ENCODE results near the gene TTYH1.
"Not testable (repeated sequence)": the region's sequence is repeated elsewhere in the genome, so short reads cannot be mapped to it uniquely, and the experiment has no call there.

The TTYH1 gene

DNA sequence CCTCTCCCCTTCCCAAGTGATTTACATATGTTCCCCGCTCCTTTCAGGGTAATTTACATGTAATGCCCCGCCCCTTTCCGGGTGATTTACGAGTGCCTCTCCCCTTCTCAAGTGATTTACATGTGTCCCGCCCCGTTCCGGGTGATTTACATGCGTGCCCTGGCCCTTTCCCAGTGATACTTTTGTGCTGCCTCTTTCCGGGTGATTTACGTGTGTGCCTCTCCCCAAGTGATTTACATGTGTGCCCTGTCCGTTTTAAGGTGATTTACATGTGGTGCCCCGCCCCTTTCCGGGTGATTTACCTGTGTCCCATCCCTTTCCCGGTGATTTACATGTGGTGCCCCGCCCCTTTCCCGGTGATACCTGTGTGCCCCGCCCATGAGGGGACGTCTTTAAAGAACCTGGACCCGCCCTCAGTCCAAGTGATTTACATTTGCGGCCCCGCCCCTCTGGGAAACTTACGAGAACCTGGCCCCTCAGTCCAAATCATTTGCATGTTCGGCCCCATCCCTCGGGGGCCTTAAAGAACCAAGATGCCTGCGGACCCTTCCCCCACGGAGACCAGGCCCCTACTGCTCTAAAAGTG, 48.9 kb downstream of the TTYH1 start:
- TF ChIP-seq, protein P1, sequence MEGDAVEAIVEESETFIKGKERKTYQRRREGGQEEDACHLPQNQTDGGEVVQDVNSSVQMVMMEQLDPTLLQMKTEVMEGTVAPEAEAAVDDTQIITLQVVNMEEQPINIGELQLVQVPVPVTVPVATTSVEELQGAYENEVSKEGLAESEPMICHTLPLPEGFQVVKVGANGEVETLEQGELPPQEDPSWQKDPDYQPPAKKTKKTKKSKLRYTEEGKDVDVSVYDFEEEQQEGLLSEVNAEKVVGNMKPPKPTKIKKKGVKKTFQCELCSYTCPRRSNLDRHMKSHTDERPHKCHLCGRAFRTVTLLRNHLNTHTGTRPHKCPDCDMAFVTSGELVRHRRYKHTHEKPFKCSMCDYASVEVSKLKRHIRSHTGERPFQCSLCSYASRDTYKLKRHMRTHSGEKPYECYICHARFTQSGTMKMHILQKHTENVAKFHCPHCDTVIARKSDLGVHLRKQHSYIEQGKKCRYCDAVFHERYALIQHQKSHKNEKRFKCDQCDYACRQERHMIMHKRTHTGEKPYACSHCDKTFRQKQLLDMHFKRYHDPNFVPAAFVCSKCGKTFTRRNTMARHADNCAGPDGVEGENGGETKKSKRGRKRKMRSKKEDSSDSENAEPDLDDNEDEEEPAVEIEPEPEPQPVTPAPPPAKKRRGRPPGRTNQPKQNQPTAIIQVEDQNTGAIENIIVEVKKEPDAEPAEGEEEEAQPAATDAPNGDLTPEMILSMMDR (IDR thresholded peaks at IDR 0.05; ENCODE audit: low read depth, low read length): no peak
- DNase-seq (ENCODE audit: extremely low read depth, low read depth): no peak

GRCh38 chr19:54464630-54465425, 49.6 kb downstream of the TTYH1 start:
- DNase-seq (ENCODE audit: extremely low read depth, low read depth): no peak
- TF ChIP-seq, protein P1 (IDR thresholded peaks at IDR 0.05; ENCODE audit: low read depth, low read length): no peak

DNA sequence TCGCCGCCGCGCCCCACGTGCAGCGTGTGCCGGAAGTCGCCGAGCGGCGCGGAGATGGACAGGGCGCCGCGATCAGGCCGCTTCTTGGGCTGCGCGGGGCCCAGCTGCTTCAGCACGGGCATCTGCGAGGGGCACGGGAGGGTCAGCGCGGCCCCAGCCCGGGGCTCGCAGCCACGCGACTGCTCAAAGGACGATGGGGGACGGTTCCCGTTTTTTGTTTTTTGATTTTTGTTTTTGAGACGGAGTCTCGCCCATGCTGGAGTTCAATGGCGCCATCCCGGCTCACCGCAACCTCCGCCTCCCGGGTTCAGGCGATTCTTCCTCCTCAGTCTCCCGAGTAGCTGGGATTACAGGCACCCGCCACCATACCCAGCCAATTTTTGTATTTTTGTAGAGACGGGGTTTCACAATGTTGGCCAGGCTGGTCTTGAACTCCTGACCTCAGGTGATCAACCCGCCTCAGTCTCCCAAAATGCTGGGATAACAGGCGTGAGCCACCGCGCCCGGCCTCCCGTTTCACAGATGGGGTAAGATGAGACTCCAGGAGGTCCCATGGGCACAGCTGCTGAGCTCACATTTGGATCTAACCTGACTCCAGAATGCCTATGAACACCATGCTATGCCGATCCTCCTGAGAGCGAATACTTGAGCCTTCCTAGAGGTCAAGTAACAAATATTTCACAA, 50.3 kb downstream of the TTYH1 start:
- no peak for DNase-seq (ENCODE audit: extremely low read depth, low read depth)
- TF ChIP-seq, protein P1 (IDR thresholded peaks at IDR 0.05; ENCODE audit: low read depth, low read length): no peak

DNA sequence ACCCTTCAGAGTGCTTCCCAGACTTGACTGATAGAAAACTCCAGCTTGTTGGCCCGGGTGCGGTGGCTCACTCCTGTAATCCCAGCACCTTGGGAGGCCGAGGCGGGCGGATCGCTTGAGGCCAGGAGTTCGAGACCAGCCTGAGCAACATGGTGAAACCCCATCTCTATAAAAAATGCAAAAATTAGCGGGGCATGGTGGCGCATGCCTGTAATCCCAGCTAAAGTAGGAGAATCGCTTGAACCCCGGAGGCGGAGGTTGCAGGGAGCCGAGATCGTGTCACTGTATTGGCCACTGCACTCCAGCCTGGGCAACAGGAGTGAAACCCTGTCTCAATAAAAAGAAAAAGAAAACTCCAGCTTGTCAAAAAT, 50.8 kb downstream of the TTYH1 start:
- DNase-seq (ENCODE audit: extremely low read depth, low read depth): not testable (repeated sequence)

- no peak for DNase-seq (ENCODE audit: extremely low read depth, low read depth)
- TF ChIP-seq, protein P1 (IDR thresholded peaks at IDR 0.05; ENCODE audit: low read depth, low read length): no peak
Measured at GRCh38 chr19:54469496-54469934, 54.3 kb downstream of the TTYH1 start.

DNA sequence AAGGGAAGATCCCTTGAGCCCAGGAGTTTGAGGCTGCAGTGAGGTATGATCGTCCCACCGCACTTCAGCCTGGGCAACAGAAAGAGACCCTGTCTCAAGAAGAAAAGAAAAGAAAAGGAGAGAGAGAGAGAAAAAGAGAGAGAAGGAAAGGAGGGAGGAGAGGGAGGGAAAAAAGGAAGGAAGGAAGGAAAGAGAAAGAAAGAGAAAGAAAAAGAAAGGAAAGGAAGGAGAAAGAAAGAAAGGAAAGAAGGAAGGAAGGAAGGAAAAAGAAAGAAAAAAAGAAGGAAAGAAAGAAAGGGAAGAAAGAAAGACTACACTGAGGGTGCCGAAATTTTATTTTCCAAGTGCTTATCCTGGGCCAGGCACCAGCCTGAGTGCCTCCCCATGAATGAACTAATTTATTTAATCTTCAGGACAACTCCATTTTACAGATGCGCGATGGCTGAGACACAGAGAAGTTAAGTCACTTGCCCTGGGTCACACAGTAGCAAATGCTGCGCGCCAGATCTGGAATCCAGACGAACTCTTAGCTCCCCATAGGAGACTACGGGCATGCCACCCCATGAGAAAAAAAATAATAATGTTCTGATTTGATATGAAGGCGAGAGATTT, 55.1 kb downstream of the TTYH1 start:
- TF ChIP-seq, protein P1 (IDR thresholded peaks at IDR 0.05; ENCODE audit: low read depth, low read length): no peak
- no peak for DNase-seq (ENCODE audit: extremely low read depth, low read depth)

- TF ChIP-seq, protein P1 (IDR thresholded peaks at IDR 0.05; ENCODE audit: low read depth, low read length): no peak
- no peak for DNase-seq (ENCODE audit: extremely low read depth, low read depth)
Measured at GRCh38 chr19:54470991-54471782, 55.9 kb downstream of the TTYH1 start.

All from AG09319 (cell line).